Left ventricle myocardium superior (tissue), 1 donor: ENCODE results near the gene SUGP1. TPM values are rescaled to one million over a fixed set of nuclear protein-coding genes. Genes with fewer than 3 reads are reported as not detected.
A peak's percentile ranks its signal among the peaks of the same experiment; 100 is the strongest.

ENCODE experiments used
- ATAC-seq: fragments of 200-7000 bp; cut with Tn5 transposase; one replicate; pipeline ENCODE4 v1.9.1; 2020; ENCODE audit warnings: mild to moderate bottlenecking, moderate library complexity
- DNase-seq: peaks from one replicate; pipeline ENCODE4 v3.0.0-alpha.2; 2020
- intact Hi-C: fragments of 100-400 bp; cut with micrococcal nuclease; formaldehyde crosslinking; loops from one replicate; pipeline ENCODE4 v1.11.0; 2022
- total RNA-seq: library from RNA; stranded (reverse); fragmentation: NEBNext Ultra II Directional; extraction: Animal tissue kit (Norgen Biotek cat#: 25700); gene quantifications from one replicate; pipeline ENCODE4 v1.2.1, GENCODE V29; 2021
- donor health status: DM: no; HTN: yes; CAD: no; lungs with severe emphysema.

Gene SUGP1
- total RNA-seq, 1 donor from 2014 or later = 46.0 TPM

- DNase-seq = no peak
- intact Hi-C loops = no loop called here
- no peak for ATAC-seq
Measured at GRCh38 chr19:19343016-19343362, 22.7 kb upstream of the SUGP1 start.

GRCh38 chr19:19342086-19343015 is 22.0 kb upstream of the SUGP1 start:
- ATAC-seq (peak; percentile 83), DNase-seq (peak; percentile 83)
- intact Hi-C loops = no loop called here

- DNase-seq = no peak
- intact Hi-C loops = no loop called here
- ATAC-seq = no peak
Measured at GRCh38 chr19:19341026-19341425, 20.7 kb upstream of the SUGP1 start.

- intact Hi-C loops = no loop called here
- DNase-seq = no peak
- no peak for ATAC-seq
Measured at GRCh38 chr19:19338082-19338481, 17.8 kb upstream of the SUGP1 start.

- intact Hi-C loops = no loop called here
- DNase-seq = no peak
- ATAC-seq = no peak
Measured at GRCh38 chr19:19337120-19337519, 16.8 kb upstream of the SUGP1 start.

- DNase-seq (no peak), ATAC-seq (no peak)
- intact Hi-C loops = no loop called here
Measured at GRCh38 chr19:19336597-19336996, 16.3 kb upstream of the SUGP1 start.

- ATAC-seq (no peak), DNase-seq (no peak)
- intact Hi-C loops = no loop called here
Measured at GRCh38 chr19:19335408-19336158, 15.3 kb upstream of the SUGP1 start.

- DNase-seq (no peak), ATAC-seq (no peak)
- intact Hi-C loops = no loop called here
Measured at GRCh38 chr19:19334989-19335344, 14.7 kb upstream of the SUGP1 start.

- DNase-seq = no peak
- no peak for ATAC-seq
- intact Hi-C loops = no loop called here
Measured at GRCh38 chr19:19334063-19334988, 14.0 kb upstream of the SUGP1 start.

GRCh38 chr19:19329126-19329525 is 8.8 kb upstream of the SUGP1 start:
- no peak for DNase-seq
- ATAC-seq = no peak
- intact Hi-C loops = no loop called here

- intact Hi-C loops = no loop called here
- ATAC-seq (no peak), DNase-seq (no peak)
Measured at GRCh38 chr19:19327672-19328071, 7.4 kb upstream of the SUGP1 start.

- no peak for DNase-seq
- intact Hi-C loops = no loop called here
- peak; percentile 36 for ATAC-seq
Measured at GRCh38 chr19:19324059-19324770, 3.9 kb upstream of the SUGP1 start.

- intact Hi-C loops = no loop called here
- ATAC-seq (peak; percentile 2), DNase-seq (no peak)
Measured at GRCh38 chr19:19321141-19321577, 850 bp upstream of the SUGP1 start.

- intact Hi-C loops = no loop called here
- no peak for DNase-seq
- no peak for ATAC-seq
Measured at GRCh38 chr19:19319732-19320360, 463 bp downstream of the SUGP1 start.

GRCh38 chr19:19316082-19316481 is 4.2 kb downstream of the SUGP1 start:
- intact Hi-C loops = no loop called here
- DNase-seq (no peak), ATAC-seq (peak; percentile 19)

- no peak for ATAC-seq
- intact Hi-C loops = no loop called here
- no peak for DNase-seq
Measured at GRCh38 chr19:19315444-19315843, 4.9 kb downstream of the SUGP1 start.

GRCh38 chr19:19308373-19308772 is 11.9 kb downstream of the SUGP1 start:
- no peak for DNase-seq
- ATAC-seq = no peak
- intact Hi-C loops = no loop called here

GRCh38 chr19:19306191-19306590 is 14.1 kb downstream of the SUGP1 start:
- ATAC-seq (no peak), DNase-seq (no peak)
- intact Hi-C loops = no loop called here

GRCh38 chr19:19305696-19306095 is 14.6 kb downstream of the SUGP1 start:
- ATAC-seq = no peak

More at GRCh38 chr19:19305696-19306095, 14.6 kb downstream of the SUGP1 start:
- no peak for DNase-seq
- intact Hi-C loops = no loop called here
